Neutrophil (primary cell): Measurements from ENCODE around the gene MRGPRF.
A peak's percentile ranks its signal among the peaks of the same experiment; 100 is the strongest.

Experiments
- H3K27ac ChIP-seq: fragments of 200-600 bp; sonication (generic); 2 replicates; pipeline ENCODE4 v1.5.1; 2016; ENCODE audit warnings: mild to moderate bottlenecking, moderate library complexity
- H3K27me3 ChIP-seq: fragments of 200-600 bp; sonication (generic); 2 replicates; pipeline ENCODE4 v1.6.0; 2016; ENCODE audit warnings: mild to moderate bottlenecking
- H3K36me3 ChIP-seq: fragments of 200-600 bp; sonication (generic); 2 replicates; pipeline ENCODE4 v1.5.1; 2017
- H3K4me1 ChIP-seq, 2 experiments: fragments of 200-600 bp in 1 of 2; sonication (generic) in 1 of 2; 1 replicate in 1 of 2; 2 replicates in 1 of 2; pipeline versions ENCODE4 v1.5.1 to v1.6.1; 2013 to 2016; ENCODE audit warnings: low read depth in 1 of 2, low read length in 1 of 2, mild to moderate bottlenecking in 1 of 2, moderate library complexity in 1 of 2; ENCODE audit not compliant: control insufficient read depth in 1 of 2, insufficient read depth in 1 of 2
- H3K4me3 ChIP-seq, 2 experiments: fragments of 200-600 bp in 1 of 2; sonication (generic) in 1 of 2; 1 replicate in 1 of 2; 2 replicates in 1 of 2; pipeline ENCODE4 v1.5.1; 2013 to 2016; ENCODE audit warnings: low read depth in 1 of 2, low read length in 1 of 2, mild to moderate bottlenecking in 1 of 2, moderate library complexity in 1 of 2
- H3K9me3 ChIP-seq: fragments of 200-600 bp; sonication (generic); 2 replicates; pipeline ENCODE4 v1.5.1; 2016
- CTCF ChIP-seq: fragments of 200-600 bp; sonication (generic); IDR thresholded peaks from 2 replicates; pipeline ENCODE4 v1.5.1; 2016; ENCODE audit warnings: antibody characterized with exemption

MRGPRF gene

GRCh38 chr11:69048031-69048693 is 35.1 kb upstream of the MRGPRF start:
- no peak for TF ChIP-seq CTCF
- Histone ChIP-seq H3K9me3 (no peaks in the 10 kb centered on the region), H3K27me3 (no peaks in the 10 kb centered on the region), H3K27ac (peak overlapping the region; percentile 90), H3K4me1 (peaks cover 49 to 54% of the 10 kb centered on the region in 2 experiments), H3K36me3 (peaks cover 4% of the 10 kb centered on the region), H3K4me3 (peak overlapping the region; percentile 82 to 97)

DNA sequence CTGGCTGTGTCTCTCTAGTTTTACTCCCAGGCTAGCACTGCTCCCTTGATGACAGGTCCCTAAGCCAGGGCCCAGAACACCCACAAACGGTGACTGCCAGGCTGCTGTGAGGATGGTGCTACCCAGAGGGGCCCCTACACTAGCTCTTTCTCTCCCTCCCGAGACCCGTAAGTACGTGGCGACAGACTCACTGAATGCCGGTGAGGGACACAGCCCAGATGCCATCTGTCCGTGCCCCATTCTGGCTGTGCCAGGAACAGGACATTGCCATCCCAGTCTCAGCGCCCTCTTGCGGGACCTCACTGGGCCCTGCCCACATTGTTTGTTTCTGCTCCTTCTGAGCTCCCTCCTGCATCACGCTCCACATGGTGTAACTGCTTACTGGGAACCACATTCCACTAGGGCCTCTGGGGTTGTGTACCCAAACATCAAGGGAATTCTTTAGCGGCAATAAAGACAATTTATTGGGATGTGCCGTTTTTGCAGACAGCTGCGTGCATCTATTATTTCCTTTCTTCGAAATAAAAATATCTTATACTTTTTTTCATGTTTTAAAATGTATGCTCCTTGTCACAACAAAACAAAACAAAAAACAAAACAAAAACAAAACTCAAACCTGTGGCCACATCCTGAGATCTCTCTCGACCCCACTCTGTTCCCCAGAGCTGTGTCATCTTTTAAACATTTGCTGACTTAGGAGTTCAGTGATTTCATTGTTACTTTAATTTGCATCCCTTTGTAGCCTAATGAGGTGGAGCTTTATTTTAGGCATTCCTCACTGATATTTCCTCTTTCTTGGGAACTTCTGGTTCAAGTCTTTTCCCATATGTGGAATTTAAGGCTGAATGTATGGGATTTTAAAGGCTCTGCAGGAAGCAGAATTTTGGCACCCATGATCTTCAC is 31.3 kb upstream of the MRGPRF start:
- Histone ChIP-seq H3K36me3 (no peaks in the 10 kb centered on the region), H3K27me3 (no peaks in the 10 kb centered on the region), H3K4me3 (no peak overlapping the region), H3K4me1 (peaks cover 35 to 43% of the 10 kb centered on the region in 2 experiments), H3K9me3 (no peaks in the 10 kb centered on the region), H3K27ac (no peak overlapping the region)
- peak; percentile 26 for TF ChIP-seq CTCF

GRCh38 chr11:69041516-69041915 is 28.5 kb upstream of the MRGPRF start:
- no peaks in the 10 kb centered on the region for H3K36me3 ChIP-seq
- H3K4me1 ChIP-seq: peaks cover 31 to 33% of the 10 kb centered on the region in 2 experiments
- no peak for TF ChIP-seq CTCF
- no peak overlapping the region for H3K4me3 ChIP-seq
- H3K9me3 ChIP-seq: no peaks in the 10 kb centered on the region
- no peak overlapping the region for H3K27ac ChIP-seq
- H3K27me3 ChIP-seq: no peaks in the 10 kb centered on the region

- Histone ChIP-seq H3K27ac (no peak overlapping the region), H3K4me3 (no peak overlapping the region), H3K4me1 (peaks cover 31 to 32% of the 10 kb centered on the region in 2 experiments), H3K36me3 (no peaks in the 10 kb centered on the region), H3K9me3 (no peaks in the 10 kb centered on the region), H3K27me3 (no peaks in the 10 kb centered on the region)
- no peak for TF ChIP-seq CTCF
Observed at GRCh38 chr11:69040581-69041260, 27.7 kb upstream of the MRGPRF start.

DNA sequence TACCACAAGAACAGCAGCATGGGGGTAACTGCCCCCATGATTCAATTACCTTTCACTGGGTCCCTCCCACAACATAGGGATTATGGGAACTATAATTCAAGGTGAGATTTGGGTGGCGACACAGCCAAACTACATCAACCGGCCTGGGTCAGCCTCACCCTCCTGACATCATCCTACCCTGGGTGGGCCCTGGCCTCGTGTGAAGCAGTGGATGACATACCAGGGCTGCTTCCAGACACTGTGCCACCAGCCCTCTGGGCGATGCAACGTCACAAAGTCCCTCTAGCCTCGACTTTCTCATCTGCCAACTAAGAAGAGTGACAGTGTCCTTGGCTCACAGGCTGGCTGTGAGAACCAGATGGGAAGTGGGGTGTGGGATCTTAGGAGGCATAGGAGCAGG is 27.0 kb upstream of the MRGPRF start:
- Histone ChIP-seq H3K36me3 (no peaks in the 10 kb centered on the region), H3K27ac (peak overlapping the region; percentile 79), H3K4me3 (no peak overlapping the region), H3K27me3 (no peaks in the 10 kb centered on the region), H3K9me3 (no peaks in the 10 kb centered on the region), H3K4me1 (peaks cover 31 to 32% of the 10 kb centered on the region in 2 experiments)
- no peak for TF ChIP-seq CTCF
